SK-N-DZ (cell line): Measurements from ENCODE around the gene RNPS1. TPM values are rescaled to one million over a fixed set of nuclear protein-coding genes. Genes with fewer than 3 reads are reported as not detected.

Source experiments
- DNase-seq: peaks from one replicate; pipeline ENCODE4 v3.0.0-alpha.2; 2015; ENCODE audit warnings: low spot score
- polyA plus RNA-seq, 2 experiments: library from polyadenylated mRNA; depleted of rRNA; stranded (reverse); fragments of >200 nt; gene quantifications; 2 replicates each; pipeline ENCODE4 v1.2.3, GENCODE V29; 2014

RNPS1 gene
- 429 and 453 TPM in 2 replicates for polyA plus RNA-seq (2014; cell fraction: cytosol; rRNA removed)
- 240 and 302 TPM in 2 replicates for polyA plus RNA-seq (2014; cell fraction: nucleus; rRNA removed)

DNA sequence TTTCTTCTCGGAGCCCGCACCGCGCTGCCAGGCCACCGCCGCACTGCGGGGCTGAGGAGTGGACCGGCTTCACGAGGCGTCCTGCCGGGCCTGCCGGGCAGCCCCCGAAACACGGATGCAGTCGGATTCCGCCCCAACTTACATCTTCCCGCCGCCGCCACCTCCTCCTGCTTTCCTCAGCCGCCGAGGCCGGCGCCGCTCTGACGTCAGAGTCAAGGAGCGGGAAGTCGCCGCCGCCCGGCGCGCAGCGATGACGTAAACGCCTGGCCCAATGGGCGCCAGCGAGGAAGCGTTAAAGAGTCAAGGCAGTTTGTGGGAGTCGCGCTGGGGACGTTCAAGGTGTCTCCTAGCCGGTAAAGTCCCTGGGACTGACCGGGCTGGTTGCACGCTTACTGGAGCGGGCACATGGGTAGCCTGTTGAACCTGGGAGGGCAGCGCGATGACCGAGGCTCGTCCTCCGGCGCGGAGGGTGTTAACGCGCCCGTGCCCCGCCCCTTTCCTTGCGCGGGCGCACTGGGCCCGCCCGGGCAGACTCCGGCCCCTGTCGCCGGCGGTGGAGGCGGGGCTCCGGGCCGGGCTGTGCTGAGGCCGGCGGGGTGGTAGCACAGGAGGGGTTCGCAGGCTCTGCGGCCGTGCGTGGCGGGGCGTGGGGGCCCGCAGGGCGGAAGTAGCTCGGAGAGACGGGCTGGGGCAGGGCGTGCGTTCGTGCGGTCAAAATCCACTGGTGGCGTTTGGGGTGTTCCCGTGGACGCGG, at the start of gene RNPS1:
RNPS1 (minus strand) TSS at position 214 of the 754 bp plus-strand sequence. CDS start 3,483 bp downstream, outside the sequence.
- DNase-seq, result peak; percentile 96

GRCh38 chr16:2317231-2318020, 49.5 kb upstream of the RNPS1 start:
- no peak for DNase-seq

DNA sequence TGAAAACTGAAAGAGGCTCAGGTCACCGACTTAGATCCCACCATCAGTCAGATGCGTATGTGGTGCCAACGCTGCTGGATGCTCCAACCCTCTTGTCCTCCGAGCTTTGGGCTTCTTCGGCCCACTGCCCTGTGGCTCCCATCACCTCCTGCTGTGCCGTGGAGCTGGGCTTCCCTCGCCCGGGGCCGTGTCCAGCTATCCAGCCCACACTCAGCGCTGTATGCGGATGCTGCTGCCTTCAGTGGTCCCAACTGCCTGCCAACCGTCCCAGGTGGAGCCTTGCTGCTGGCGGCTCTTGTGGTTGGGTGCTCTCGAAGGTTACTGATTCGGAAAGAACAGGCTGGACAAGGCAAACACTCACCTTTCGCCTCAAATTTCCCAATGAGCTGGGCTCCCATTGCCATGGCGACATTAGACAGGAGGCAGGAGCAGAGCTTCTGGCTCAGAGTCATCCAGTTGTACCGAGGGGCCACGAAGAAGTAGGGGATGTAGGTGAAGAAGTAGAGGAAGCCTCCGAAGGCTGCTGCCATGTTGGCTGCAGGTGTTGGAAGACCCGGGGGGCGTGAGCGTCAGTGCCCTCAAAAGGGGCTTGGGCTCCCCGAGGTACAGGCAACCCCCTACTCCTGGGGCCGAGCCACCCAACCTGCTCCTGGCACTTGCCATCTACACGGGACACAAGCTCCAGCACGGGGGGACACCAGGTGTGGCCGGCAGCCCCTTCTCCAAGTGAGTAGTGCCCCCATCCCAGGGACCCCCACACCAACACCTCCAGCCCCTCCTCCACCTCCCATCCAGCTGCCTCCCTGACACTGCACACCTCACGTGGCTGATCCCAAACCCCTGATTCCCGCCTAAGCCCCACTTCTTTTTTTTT, 40.4 kb upstream of the RNPS1 start:
- DNase-seq, result no peak

DNA sequence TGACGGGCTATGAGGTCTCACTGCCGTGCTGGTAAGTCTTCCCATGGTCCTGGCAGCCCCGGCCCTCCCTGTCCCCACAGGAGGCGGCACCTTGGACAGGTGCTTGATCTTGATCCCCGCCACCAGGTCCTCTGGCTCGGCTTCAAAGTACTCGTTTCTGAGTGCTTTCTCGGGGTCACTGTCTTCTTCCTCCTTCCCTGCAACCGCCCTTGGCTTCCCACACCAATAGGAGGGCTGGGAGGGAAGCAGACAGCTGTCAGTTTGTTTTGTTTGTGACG, 31.9 kb upstream of the RNPS1 start:
- DNase-seq, result no peak

GRCh38 chr16:2299121-2299914, 31.4 kb upstream of the RNPS1 start:
- no peak for DNase-seq

DNA sequence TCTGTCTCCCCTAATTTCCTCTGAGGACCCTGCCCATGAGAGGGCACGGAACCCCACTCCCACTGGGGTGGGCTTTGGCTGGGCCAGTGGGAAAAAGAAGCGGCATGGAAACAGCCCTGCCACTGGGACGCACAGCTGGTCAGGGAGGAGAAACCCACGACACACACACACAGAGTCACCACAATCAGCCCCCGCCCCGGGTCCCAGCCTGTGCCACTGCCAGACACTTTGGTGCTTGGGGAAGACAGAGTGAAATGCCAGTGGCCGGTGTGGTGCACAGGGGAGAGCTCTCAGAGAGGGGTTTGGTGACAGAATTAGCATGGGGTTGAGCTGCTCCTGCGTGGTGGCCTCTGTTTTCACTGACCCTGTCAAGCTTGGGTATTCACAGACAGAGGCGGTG, 30.7 kb upstream of the RNPS1 start:
- no peak for DNase-seq

- DNase-seq, result no peak
Measured at GRCh38 chr16:2297506-2297860, 29.6 kb upstream of the RNPS1 start.

DNA sequence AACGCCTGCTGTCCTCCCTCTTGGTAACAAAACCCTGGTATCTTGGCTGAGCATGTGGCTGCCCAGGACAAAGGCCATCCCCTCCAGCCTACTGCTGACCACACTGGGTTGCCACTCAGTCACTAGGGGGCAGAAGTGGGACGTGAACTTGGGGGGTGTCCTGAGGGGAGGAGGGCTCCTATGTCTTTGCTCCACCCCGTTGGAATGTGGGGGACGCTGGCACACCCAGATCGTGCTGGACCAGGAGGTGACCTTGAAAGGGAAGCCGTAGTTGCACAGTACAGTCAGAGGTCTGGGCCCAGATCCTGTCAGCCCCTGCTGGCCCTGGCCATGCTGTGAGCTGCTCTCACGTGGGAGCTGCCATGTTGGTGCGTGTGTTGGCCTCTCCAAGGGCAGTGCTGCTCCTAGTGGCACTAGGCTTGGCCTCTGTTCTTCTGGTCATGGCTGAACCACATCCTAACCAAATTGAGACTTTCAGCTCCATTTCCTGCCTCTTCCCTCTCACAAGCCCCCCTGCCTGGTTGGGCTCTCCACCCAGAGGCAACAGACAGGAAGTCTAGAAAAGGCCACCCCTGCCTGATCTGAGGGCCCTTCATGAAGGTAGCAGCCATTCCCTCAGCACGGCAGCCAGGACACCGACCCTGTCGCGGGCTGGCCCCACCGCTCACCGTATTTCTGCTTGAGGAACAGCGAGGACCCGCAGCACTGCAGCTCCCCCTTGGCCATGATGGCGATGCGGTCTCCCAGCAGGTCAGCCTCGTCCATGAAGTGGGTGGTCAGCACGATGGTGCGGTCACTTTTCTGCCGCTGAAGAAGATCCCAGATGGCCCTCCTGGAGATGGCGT, 29.0 kb upstream of the RNPS1 start:
- DNase-seq, result peak; percentile 34

DNA sequence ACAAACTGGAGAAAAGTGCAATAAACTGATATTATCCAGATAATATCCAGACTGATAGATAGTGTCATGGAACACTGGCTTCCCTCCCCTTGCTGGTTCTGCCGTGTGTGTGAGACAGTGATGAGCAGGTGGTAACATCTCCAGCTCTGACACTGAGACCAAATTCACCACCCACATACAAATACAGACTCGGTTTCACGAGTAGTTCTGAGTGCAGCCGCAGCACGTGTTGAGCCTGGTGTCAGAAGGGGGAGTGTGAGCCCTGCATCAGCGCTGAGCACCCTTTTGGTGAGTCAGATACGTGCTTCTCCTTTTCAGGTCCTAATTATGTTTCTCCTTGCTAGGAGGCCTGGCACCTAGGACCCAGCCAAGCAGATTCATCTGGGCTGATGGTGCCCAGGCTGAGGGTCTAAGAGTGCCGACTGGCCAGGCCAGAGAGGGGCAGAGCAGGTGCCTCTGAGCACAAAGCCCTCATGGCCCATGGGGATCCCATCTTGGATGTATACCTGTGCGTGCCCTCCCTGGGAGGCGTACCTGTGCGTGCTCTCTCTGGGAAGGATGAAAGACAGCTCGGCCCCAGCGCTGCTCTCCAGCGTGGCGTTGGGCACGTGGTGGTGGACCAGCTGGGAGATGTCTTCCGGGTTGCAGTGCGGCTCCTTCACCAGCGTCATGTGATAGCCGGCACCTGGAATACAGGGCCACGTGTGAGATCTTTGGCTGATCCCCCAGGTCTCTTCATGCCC, 27.3 kb upstream of the RNPS1 start:
- no peak for DNase-seq

DNA sequence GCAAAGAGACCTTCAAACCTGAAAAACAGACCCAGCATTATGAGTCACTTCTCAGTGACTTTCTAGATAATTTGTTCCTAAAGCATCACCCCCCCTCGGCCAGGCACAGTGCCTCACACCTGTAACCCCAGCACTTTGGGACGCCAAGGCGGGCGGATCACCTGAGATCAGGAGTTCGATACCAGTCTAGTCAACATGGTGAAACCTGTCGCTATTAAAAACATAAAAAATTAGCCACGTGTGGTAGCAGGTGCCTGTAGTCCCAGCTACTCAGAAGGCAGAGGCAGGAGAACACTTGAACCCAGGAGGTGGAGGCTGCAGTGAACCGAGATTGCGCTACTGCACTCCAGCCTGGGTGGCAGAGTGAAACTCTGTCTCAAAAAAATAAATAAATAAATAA, 24.3 kb upstream of the RNPS1 start:
- DNase-seq, result no peak

- no peak for DNase-seq
Measured at GRCh38 chr16:2289282-2289681, 21.4 kb upstream of the RNPS1 start.

DNA sequence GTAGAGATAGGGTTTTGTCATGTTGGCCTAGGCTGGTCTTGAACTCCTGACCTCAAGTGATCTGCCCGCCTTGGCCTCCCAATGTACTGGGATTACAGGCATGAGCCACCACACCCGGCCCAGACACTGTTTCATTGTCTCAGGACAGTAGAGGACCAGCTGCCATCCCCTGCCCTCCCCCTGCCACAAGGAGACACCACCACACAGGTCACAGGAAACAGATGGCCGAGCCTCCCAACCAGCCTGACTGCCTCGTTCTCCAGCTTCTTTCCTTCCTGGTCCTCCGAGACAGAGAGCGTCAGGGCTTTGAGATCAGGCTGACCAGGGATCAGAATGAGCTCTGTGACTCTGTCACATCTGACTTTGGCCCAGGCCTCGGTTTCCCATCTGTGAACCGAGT, 20.8 kb upstream of the RNPS1 start:
- no peak for DNase-seq

DNA sequence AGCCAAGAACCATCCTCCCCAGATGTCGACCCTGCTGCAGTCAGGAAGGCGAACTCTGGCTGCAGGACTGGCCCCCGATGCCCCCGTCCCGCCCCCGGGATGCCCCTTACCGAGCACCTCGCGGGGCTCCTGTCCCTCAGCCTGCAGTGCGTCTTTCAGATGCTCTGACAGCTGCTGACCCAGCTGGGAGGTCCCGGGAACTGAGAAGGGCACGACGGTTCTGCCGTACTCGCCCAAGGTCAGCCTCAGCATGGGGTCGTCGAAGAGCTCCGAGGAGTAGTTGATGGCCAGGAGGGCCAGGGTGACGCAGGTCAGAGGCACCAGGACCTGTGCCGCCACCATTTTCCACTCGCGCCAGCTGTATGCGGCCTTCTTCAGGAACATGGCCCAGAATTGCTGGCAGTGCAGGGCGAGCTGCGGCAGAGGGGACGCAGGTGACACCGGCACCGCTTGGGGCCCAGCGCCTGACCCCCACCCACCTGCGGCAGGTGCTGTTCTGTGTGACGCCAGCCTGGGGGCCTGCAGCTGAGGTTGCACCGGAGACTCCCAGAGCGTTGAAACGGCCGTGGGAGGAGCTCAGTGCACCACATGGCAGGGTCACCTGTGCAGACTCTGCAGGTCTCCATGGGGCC, 20.1 kb upstream of the RNPS1 start:
- no peak for DNase-seq

DNA sequence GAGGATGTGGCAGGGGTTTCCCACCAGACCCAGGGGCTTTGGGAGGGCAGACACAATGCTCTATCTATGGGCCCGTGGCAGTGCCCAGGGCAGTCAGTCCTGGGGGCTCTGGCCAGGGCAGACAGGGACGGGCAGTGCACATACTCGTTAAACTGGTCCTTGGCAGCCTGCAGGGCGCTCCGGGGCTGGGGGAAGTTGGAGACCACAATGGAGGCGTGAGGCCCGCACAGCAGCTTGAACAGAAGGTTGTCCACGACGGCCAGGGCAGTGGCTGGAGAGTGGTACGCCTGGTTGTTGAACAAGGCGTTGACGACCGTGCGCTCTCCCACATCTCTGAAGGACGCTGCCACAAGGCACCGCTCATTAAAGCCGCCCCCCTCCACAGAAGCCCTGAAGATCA, 18.6 kb upstream of the RNPS1 start:
- no peak for DNase-seq

DNA sequence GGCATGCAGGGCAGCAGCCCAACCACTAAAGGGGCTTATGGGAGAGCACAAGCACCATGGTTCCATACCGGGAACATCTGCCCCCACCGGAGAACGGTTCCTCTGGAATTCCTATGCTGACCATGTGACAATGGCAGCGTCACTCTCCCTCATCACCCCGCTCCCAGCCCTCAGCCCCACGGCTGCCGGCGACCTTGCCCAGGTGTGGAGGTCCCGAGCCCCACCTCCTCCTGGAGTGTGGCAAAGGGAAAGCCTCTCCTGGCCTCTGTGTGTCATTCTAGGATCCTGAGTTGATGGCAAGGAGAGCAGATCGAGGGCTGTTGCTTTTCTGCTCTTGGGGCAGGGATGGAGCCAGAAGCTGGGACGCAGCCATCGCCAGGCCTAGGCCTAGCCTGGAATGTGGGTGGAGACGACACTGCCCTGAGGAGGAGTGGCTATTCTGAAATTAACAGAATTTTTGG, 17.8 kb upstream of the RNPS1 start:
- DNase-seq, result no peak

DNA sequence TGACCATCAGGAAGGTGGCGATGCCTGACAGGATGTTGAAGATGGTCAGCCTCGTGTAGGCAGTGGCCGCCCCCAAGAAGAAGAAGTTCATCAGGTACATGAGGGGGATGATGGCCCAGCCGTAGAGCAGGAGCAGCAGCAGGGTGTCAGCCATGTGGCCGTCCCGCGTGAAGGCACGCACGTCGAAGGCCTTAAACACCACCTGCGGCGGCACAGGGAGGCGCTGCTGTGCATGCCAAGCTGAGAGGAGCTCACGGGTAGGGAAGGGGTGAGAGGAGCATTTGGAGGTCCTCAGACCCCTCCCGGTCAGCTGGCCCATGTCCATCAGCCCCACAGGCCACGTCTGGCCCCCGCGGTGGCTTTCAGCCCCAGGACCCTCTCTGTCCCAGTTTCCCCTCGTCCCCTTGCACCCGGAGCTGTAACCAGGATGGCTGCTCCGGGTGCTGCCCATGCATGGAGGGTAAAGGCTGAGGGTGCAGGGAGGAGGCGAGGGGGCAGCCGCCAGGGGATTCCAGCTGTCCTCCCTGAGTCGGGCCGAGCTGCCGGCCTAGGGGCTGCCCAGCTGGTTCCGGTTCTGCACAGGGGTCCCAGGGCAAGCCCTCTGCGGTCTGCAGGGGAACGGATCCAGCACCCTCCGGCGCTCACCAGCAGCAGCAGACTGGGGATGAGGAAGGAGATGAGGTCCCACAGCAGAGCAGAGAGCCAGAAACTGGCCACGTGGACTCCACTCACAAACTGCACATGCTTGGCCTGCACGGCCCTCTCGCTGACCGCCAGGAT, 17.1 kb upstream of the RNPS1 start:
- no peak for DNase-seq

- no peak for DNase-seq
Measured at GRCh38 chr16:2284001-2284770, 16.3 kb upstream of the RNPS1 start.
